Neutrophil (primary cell): ENCODE results near the gene KIF4A.

Experiments used
- H3K27ac ChIP-seq: fragments of 200-600 bp; sonication (generic); 2 replicates; pipeline ENCODE4 v1.5.1; 2016; ENCODE audit warnings: mild to moderate bottlenecking, moderate library complexity
- H3K27me3 ChIP-seq: fragments of 200-600 bp; sonication (generic); 2 replicates; pipeline ENCODE4 v1.6.0; 2016; ENCODE audit warnings: mild to moderate bottlenecking
- H3K36me3 ChIP-seq: fragments of 200-600 bp; sonication (generic); 2 replicates; pipeline ENCODE4 v1.5.1; 2017
- H3K4me1 ChIP-seq, 2 experiments: fragments of 200-600 bp in 1 of 2; sonication (generic) in 1 of 2; 1 replicate in 1 of 2; 2 replicates in 1 of 2; pipeline versions ENCODE4 v1.5.1 to v1.6.1; 2013 to 2016; ENCODE audit warnings: low read depth in 1 of 2, low read length in 1 of 2, mild to moderate bottlenecking in 1 of 2, moderate library complexity in 1 of 2; ENCODE audit not compliant: control insufficient read depth in 1 of 2, insufficient read depth in 1 of 2
- H3K4me3 ChIP-seq, 2 experiments: fragments of 200-600 bp in 1 of 2; sonication (generic) in 1 of 2; 1 replicate in 1 of 2; 2 replicates in 1 of 2; pipeline ENCODE4 v1.5.1; 2013 to 2016; ENCODE audit warnings: low read depth in 1 of 2, low read length in 1 of 2, mild to moderate bottlenecking in 1 of 2, moderate library complexity in 1 of 2
- H3K9me3 ChIP-seq: fragments of 200-600 bp; sonication (generic); 2 replicates; pipeline ENCODE4 v1.5.1; 2016
- TF ChIP-seq, protein P1 (sequence below): fragments of 200-600 bp; sonication (generic); IDR thresholded peaks from 2 replicates; pipeline ENCODE4 v1.5.1; 2016; ENCODE audit warnings: antibody characterized with exemption

KIF4A gene

DNA sequence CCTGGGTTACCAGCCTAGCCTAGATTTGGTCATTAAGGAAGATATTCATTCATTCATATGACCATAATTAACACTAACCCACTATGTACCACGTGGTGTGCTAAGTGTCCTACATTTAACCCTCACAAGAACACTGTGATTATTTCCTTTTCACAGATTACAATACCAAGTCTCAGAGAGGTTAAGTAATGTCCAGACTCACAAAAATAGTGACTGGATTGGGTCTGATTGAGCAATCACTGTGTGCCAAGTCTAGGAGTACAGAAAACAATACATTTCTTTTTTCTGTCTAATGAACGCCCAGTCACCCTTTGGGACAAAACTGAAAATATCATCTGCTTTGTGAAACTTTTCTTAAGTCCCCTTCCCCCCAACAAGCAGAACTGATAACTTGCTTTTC, 147.1 kb downstream of the KIF4A start:
- H3K36me3 ChIP-seq: no peaks in the 10 kb centered on the region
- H3K27me3 ChIP-seq: peaks cover 69% of the 10 kb centered on the region
- no peaks in the 10 kb centered on the region for H3K9me3 ChIP-seq
- no peak overlapping the region for H3K27ac ChIP-seq
- TF ChIP-seq, protein P1, sequence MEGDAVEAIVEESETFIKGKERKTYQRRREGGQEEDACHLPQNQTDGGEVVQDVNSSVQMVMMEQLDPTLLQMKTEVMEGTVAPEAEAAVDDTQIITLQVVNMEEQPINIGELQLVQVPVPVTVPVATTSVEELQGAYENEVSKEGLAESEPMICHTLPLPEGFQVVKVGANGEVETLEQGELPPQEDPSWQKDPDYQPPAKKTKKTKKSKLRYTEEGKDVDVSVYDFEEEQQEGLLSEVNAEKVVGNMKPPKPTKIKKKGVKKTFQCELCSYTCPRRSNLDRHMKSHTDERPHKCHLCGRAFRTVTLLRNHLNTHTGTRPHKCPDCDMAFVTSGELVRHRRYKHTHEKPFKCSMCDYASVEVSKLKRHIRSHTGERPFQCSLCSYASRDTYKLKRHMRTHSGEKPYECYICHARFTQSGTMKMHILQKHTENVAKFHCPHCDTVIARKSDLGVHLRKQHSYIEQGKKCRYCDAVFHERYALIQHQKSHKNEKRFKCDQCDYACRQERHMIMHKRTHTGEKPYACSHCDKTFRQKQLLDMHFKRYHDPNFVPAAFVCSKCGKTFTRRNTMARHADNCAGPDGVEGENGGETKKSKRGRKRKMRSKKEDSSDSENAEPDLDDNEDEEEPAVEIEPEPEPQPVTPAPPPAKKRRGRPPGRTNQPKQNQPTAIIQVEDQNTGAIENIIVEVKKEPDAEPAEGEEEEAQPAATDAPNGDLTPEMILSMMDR: no peak
- H3K4me3 ChIP-seq: no peak overlapping the region
- peaks cover 0 to 6% of the 10 kb centered on the region in 2 experiments for H3K4me1 ChIP-seq

DNA sequence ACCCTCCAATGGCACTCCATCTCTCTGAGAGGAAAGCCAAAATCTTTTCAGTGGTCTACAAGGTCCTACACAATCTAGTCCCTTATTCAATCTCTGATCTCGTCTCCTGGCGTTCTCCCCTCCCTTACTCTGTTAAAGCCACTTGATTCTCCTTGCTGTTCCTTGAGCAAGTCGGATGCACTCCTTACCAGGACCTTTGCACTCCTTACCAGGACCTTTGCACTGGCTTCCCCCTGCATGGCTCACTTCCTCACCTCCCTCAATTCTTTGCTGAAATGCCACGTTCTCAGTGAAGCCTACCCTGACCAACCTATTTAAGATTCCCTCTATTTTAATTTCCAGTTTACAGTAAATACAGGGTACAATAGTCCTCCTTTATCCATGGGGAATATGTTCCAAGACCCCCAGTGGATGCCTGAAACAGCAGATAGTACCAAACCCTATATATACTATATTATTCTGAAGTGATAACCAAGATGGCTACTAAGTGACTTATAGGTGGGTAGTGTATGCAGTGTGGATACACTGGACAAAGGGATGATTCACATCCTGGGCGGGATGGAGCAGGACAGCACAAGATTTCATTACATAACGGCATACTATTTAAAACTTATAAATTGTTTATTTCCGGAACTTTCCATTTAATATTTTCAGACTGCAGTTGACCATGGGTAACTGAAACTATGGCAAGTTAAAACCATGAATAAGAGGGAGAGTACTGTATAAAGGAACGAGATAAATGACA, 148.2 kb downstream of the KIF4A start:
- Histone ChIP-seq H3K4me1 (peaks cover 0 to 6% of the 10 kb centered on the region in 2 experiments), H3K4me3 (no peak overlapping the region), H3K27ac (no peak overlapping the region), H3K9me3 (no peaks in the 10 kb centered on the region), H3K36me3 (no peaks in the 10 kb centered on the region), H3K27me3 (peaks cover 77% of the 10 kb centered on the region)
- TF ChIP-seq, protein P1: no peak

DNA sequence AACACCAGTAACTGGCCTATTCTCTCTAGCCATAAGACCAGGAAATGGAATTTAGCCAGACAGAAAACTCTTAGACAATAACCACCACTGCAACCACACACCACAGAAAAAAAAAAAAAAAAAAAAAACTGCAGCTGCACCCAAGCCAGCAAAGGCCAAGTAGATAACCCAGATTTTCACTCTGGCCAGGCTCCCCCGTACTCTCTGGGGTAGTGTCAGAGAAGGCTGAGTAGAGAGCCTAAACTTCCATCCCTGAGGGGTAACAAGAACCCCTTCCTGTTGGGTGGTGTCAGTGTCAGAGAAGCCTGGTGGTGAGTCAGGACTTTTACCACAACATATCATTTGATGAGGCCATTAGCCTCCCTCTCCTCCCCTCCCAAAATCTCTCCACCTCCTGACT, 149.1 kb downstream of the KIF4A start:
- no peaks in the 10 kb centered on the region for H3K36me3 ChIP-seq
- no peak overlapping the region for H3K27ac ChIP-seq
- peaks cover 80% of the 10 kb centered on the region for H3K27me3 ChIP-seq
- TF ChIP-seq, protein P1: no peak
- no peak overlapping the region for H3K4me3 ChIP-seq
- H3K4me1 ChIP-seq: peaks cover 0 to 3% of the 10 kb centered on the region in 2 experiments
- no peaks in the 10 kb centered on the region for H3K9me3 ChIP-seq

DNA sequence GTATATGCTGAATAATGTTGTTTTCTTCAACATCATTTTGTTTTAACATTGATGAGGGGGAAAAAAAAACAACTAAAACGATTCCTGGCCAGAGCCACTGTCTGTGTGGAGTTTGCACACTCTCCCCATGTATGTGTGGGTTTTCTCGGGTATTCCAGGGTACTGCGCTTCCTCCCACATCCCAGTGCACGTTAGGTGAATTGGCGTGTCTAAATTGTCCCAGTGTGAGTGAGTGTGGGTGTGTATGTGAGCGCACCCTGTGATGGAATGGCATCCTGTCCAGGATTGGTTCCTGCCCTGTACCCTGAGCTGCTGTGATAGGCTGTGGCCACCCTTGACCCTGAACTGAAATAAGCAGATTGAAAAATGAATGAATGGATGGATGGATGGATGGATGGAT, 152.3 kb downstream of the KIF4A start:
- TF ChIP-seq, protein P1: no peak
- Histone ChIP-seq H3K36me3 (no peaks in the 10 kb centered on the region), H3K27ac (no peak overlapping the region), H3K27me3 (peaks cover 80% of the 10 kb centered on the region), H3K4me1 (no peaks in the 10 kb centered on the region), H3K4me3 (no peak overlapping the region), H3K9me3 (no peaks in the 10 kb centered on the region)

DNA sequence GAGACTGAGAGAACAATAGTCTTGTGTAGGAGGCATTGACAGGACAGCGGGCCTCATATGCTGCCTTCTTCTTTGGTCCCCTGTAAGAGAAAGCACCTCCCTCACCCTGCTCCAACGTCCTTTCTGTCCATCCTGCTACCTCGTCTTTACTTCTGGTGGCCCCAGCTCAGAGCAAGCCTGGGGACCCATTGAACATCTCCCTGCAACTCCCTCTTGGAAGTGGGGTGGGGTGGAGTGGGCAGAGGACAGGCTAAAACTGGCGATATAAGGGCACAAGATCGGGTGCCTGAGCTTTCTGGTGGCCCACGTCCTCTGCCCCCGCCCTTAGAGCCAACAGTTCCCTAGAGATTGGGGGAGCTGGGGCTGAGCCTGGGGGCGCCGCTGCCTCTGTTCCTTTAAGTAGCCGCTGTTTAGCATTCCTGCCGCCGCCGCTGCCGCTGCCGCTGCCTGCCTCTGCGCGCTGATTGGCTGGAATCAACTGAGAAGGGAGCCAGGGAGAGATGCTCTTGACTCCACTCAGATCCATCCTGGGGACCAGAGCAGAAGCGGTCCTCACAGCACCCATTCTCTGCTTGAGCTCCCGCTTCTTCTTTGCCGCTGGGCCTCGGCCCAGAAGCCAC, 154.5 kb downstream of the KIF4A start, which contains the start of gene DLG3:
Gene DLG3 (plus strand): TSS at position 510 of the 620 bp plus-strand sequence. CDS start 367 bp downstream, outside the sequence.
- H3K27ac ChIP-seq: no peak within 1 kb of the TSS
- no peaks in the 10 kb centered on the region for H3K36me3 ChIP-seq
- H3K4me1 ChIP-seq: no peaks in the 10 kb centered on the region
- H3K9me3 ChIP-seq: no peaks in the 10 kb centered on the region
- H3K27me3 ChIP-seq: peaks cover 67% of the 10 kb centered on the region
- TF ChIP-seq, protein P1: no peak
- H3K4me3 ChIP-seq: no peak within 1 kb of the TSS
